HepG2 (cell line): ENCODE results near the gene OLFM3. TPM values are rescaled to one million over a fixed set of nuclear protein-coding genes. Genes with fewer than 3 reads are reported as not detected.

Source experiments
- ATAC-seq: fragments of 200-7000 bp; cut with Tn5 transposase; 3 replicates; pipeline ENCODE4 v1.9.1; 2020; ENCODE audit warnings: mild to moderate bottlenecking, moderate library complexity
- BruUV-seq: library from RNA; stranded (reverse); fragments of 400-500 nt; replicated peaks from 2 replicates; lab custom pipeline; 2021; lab: Mats Ljungman, UMichigan
- CTCF ChIA-PET: fragments of 300-600 bp; formaldehyde crosslinking; extraction: SDS; loops from one replicate; lab custom pipeline; 2021; ENCODE audit warnings: low total read pairs, inconsistent platforms, low intra/inter-chr PET ratio; lab: Yijun Ruan, JAX
- POLR2A ChIA-PET: fragments of 350-600 bp; sonication (Branson Sonifier 250); formaldehyde crosslinking; loops from one replicate; lab custom pipeline; 2020; ENCODE audit warnings: antibody characterized with exemption, inconsistent platforms; lab: Yijun Ruan, JAX
- DNase-seq: peaks from one replicate; pipeline ENCODE4 v3.0.0-alpha.2; 2015; ENCODE audit warnings: low spot score
- FAIRE-seq: peaks from 3 replicates; lab custom pipeline; 2011; peaks lifted over from hg19 to GRCh38; lab: Jason Lieb, UNC
- H2AFZ ChIP-seq: one replicate; pipeline ENCODE4 v1.6.1; 2011; ENCODE audit warnings: low read length, inconsistent platforms
- H3K27ac ChIP-seq: fragments of 300-600 bp; 3 replicates; pipeline ENCODE4 v1.8.0; 2011; ENCODE audit warnings: mixed run types, mild to moderate bottlenecking, mixed read lengths, low read length, inconsistent platforms; ENCODE audit not compliant: insufficient read depth; ENCODE audit errors: extremely low read length
- H3K27me3 ChIP-seq, 2 experiments: fragments of 200-600 bp in 1 of 2; 2 replicates in 1 of 2; 3 replicates in 1 of 2; pipeline versions ENCODE4 v1.6.0 to v1.8.0; 2011; ENCODE audit warnings: low read length in 2 of 2, mild to moderate bottlenecking in 2 of 2, moderate library complexity in 2 of 2, inconsistent platforms in 1 of 2; ENCODE audit not compliant: insufficient read depth in 2 of 2, control insufficient read depth in 1 of 2
- H3K36me3 ChIP-seq, 2 experiments: fragments of 200-600 bp in 1 of 2; replicated peaks in 1 of 2; 2 replicates in 1 of 2; 3 replicates in 1 of 2; pipeline versions ENCODE4 v1.5.1 to v1.8.0; 2011; ENCODE audit warnings: low read length in 2 of 2, inconsistent platforms in 1 of 2; ENCODE audit not compliant: insufficient read depth in 2 of 2, control insufficient read depth in 1 of 2
- H3K4me1 ChIP-seq: 2 replicates; pipeline ENCODE4 v1.5.1; 2012; ENCODE audit warnings: low read length, inconsistent platforms; ENCODE audit not compliant: insufficient read depth
- H3K4me2 ChIP-seq: 2 replicates; pipeline ENCODE4 v1.6.0; 2011; ENCODE audit warnings: low read depth, low read length, inconsistent platforms
- H3K4me3 ChIP-seq, 3 experiments: fragments of 200-600 bp in 1 of 3; sonication (generic), shearing (Covaris generic) in 1 of 3; replicated peaks in 1 of 3; 2 replicates each; pipeline ENCODE4 v1.5.1; 2011 to 2016; ENCODE audit warnings: low read length in 3 of 3, inconsistent platforms in 2 of 3, low read depth in 2 of 3, mild to moderate bottlenecking in 2 of 3, control low read depth in 1 of 3, mixed read lengths in 1 of 3; ENCODE audit not compliant: insufficient read depth in 1 of 3
- H3K79me2 ChIP-seq: one replicate; pipeline ENCODE4 v1.6.1; 2011; ENCODE audit warnings: low read length, inconsistent platforms; ENCODE audit not compliant: insufficient read depth
- H3K9ac ChIP-seq: 2 replicates; pipeline ENCODE4 v1.6.0; 2011; ENCODE audit warnings: mild to moderate bottlenecking, low read depth, low read length, inconsistent platforms; ENCODE audit not compliant: insufficient read depth
- H3K9me3 ChIP-seq: 2 replicates; pipeline ENCODE4 v1.5.1; 2012; ENCODE audit warnings: mild to moderate bottlenecking, low read length
- H4K20me1 ChIP-seq: 2 replicates; pipeline ENCODE4 v1.6.0; 2011; ENCODE audit warnings: inconsistent platforms, mild to moderate bottlenecking, low read length, moderate library complexity; ENCODE audit not compliant: insufficient read depth
- FOSL1 ChIP-seq: sonication (generic); formaldehyde crosslinking; IDR thresholded peaks from 2 replicates; pipeline ENCODE4 v1.9.0; 2021; ENCODE audit warnings: missing genetic modification reagents, borderline replicate concordance
- HOXA5 ChIP-seq: sonication (generic); formaldehyde crosslinking; IDR thresholded peaks from 2 replicates; pipeline ENCODE4 v1.4.0; 2020; ENCODE audit warnings: missing genetic modification reagents
- IRF9 ChIP-seq: sonication (generic); formaldehyde crosslinking; IDR thresholded peaks from 2 replicates; pipeline ENCODE4 v1.8.0; 2022; ENCODE audit warnings: missing genetic modification reagents, mild to moderate bottlenecking, borderline replicate concordance
- NFATC3 ChIP-seq: sonication (generic); formaldehyde crosslinking; IDR thresholded peaks from 2 replicates; pipeline ENCODE4 v1.5.1; 2020; ENCODE audit warnings: mild to moderate bottlenecking, missing genetic modification reagents
- PHF21A ChIP-seq: sonication (generic); formaldehyde crosslinking; IDR thresholded peaks from 2 replicates; pipeline ENCODE4 v1.5.0; 2020; ENCODE audit warnings: mild to moderate bottlenecking, missing genetic modification reagents
- REPIN1 ChIP-seq: sonication (generic); formaldehyde crosslinking; IDR thresholded peaks from 2 replicates; pipeline ENCODE4 v1.8.0; 2022; ENCODE audit warnings: missing genetic modification reagents, low read depth, mild to moderate bottlenecking, borderline replicate concordance
- SOX5 ChIP-seq: IDR thresholded peaks from 2 replicates; pipeline ENCODE4 v1.6.1; 2016; ENCODE audit warnings: borderline replicate concordance
- TRAFD1 ChIP-seq: sonication (generic); formaldehyde crosslinking; IDR thresholded peaks from 2 replicates; pipeline ENCODE4 v1.5.1; 2020; ENCODE audit warnings: missing genetic modification reagents, mild to moderate bottlenecking, borderline replicate concordance
- ZNF552 ChIP-seq: sonication (generic); formaldehyde crosslinking; IDR thresholded peaks from 2 replicates; pipeline ENCODE4 v1.9.0; 2022; ENCODE audit warnings: missing genetic modification reagents, mild to moderate bottlenecking, borderline replicate concordance
- ZNF768 ChIP-seq: sonication (generic); formaldehyde crosslinking; IDR thresholded peaks from 2 replicates; pipeline ENCODE4 v1.4.0; 2020; ENCODE audit warnings: missing genetic modification reagents
- WGBS: methylation state at CpG from one replicate; pipeline ENCODE4 v1.1.6; 2017; ENCODE audit warnings: low lambda C conversion rate; 5-methylcytosine and 5-hydroxymethylcytosine counted together
- in situ Hi-C: cut with HindIII; loops from 2 replicates; pipeline ENCODE4 v1.10.0; 2017; ENCODE audit warnings: low pct_unique_long_range_greater_than_20kb; ENCODE audit not compliant: extremely low pct_ligation_motif_present
- intact Hi-C: fragments of 100-400 bp; cut with micrococcal nuclease; formaldehyde crosslinking; loops from one replicate; pipeline ENCODE4 v1.10.0; 2022; ENCODE audit not compliant: unreplicated experiment
- polyA plus RNA-seq, 8 experiments: library from polyadenylated mRNA; depleted of rRNA in 3 of 8; stranded (reverse) in 7 of 8; unstranded in 1 of 8; fragments of >200 nt; fragmentation: Illumina TruSeq in 4 of 8; extraction: Trizol in 4 of 8; gene quantifications; 2 replicates each; pipeline versions ENCODE4 v1.2.1 to v1.2.3, GENCODE V29; 2011 to 2016; ENCODE audit warnings: low read depth in 4 of 8, missing spikeins in 1 of 8, mixed read lengths in 1 of 8; ENCODE audit not compliant: insufficient read depth in 1 of 8
- total RNA-seq, 5 experiments: library from RNA; depleted of rRNA; stranded (reverse); fragments of >200 nt; fragmentation: Illumina TruSeq; extraction: Trizol; gene quantifications; 2 replicates each; pipeline ENCODE4 v1.2.3, GENCODE V29; 2016; ENCODE audit warnings: low read depth in 1 of 5

Gene OLFM3
- total and polyA plus RNA-seq, 2 of the 13 experiments (the other 11 are each of a cell fraction or from before 2014, with no cell fraction given): not detected

GRCh38 chr1:102045752-102046151, 49.0 kb upstream of the OLFM3 start:
- POLR2A ChIA-PET: no interaction called here
- TF ChIP-seq FOSL1: no peak
- TF ChIP-seq TRAFD1 (CRISPR knock-in tag): no peak
- no peak for TF ChIP-seq ZNF552 (CRISPR knock-in tag)
- TF ChIP-seq IRF9 (CRISPR knock-in tag): no peak
- TF ChIP-seq PHF21A (CRISPR knock-in tag): no peak
- TF ChIP-seq REPIN1 (CRISPR knock-in tag): no peak
- no peak for TF ChIP-seq NFATC3 (CRISPR knock-in tag)
- TF ChIP-seq ZNF768 (CRISPR knock-in tag): no peak
- no peak for TF ChIP-seq SOX5 (CRISPR knock-in tag)
- no peak for TF ChIP-seq HOXA5 (CRISPR knock-in tag)
- no peaks in the 10 kb centered on the region for H3K4me1 ChIP-seq
- in situ Hi-C loops: no loop called here
- H3K9ac ChIP-seq: no peak overlapping the region
- no peak for DNase-seq
- H3K4me2 ChIP-seq: no peak overlapping the region
- WGBS: 14% methylated on average over 2 of the region's 2 CpGs
- H2AFZ ChIP-seq: no peak overlapping the region
- FAIRE-seq: no peak
- H3K9me3 ChIP-seq: peaks cover 28% of the 10 kb centered on the region
- no peaks in the 10 kb centered on the region for H4K20me1 ChIP-seq
- no peak overlapping the region for H3K4me3 ChIP-seq
- BruUV-seq: no TSS peak
- CTCF ChIA-PET: no interaction called here
- intact Hi-C loops: no loop called here
- no peaks in the 10 kb centered on the region for H3K27me3 ChIP-seq
- H3K27ac ChIP-seq: no peak overlapping the region
- ATAC-seq: no peak
- no peaks in the 10 kb centered on the region for H3K79me2 ChIP-seq
- H3K36me3 ChIP-seq: no peaks in the 10 kb centered on the region
